DOHH2 (cell line): ENCODE data around the gene GLCCI1.

Experiments used
- EZH2phosphoT487 ChIP-seq: fragments of 200-600 bp; sonication (generic); IDR thresholded peaks from 2 replicates; pipeline ENCODE4 v1.6.1; 2017; ENCODE audit warnings: borderline replicate concordance, mild to moderate bottlenecking, antibody characterized with exemption, low read length, moderate library complexity, mixed read lengths
- TF ChIP-seq, protein P1 (sequence below): fragments of 200-600 bp; sonication (generic); IDR thresholded peaks from one replicate; pipeline ENCODE4 v1.5.1; 2014; ENCODE audit warnings: antibody characterized with exemption, mild to moderate bottlenecking, low read depth, low read length; ENCODE audit not compliant: poor library complexity, severe bottlenecking

DNA sequence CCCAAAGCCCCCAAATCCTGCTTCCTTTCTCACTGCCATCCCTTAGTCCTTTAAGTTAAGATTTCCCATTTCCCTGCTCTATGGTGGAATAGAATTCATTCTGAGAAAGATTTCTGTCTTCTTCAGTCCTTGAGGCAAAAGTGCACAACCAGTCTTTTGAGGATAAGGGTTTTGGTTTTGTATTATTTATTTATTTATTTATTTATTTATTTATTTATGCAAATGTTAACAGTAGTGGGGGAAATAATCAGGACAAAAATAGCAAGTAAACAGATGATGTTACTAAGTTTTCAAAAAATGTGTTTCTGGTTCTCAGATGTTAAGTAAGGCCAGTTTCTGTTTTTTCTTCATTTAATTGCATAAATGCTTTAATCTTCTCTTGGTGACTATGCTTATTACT is 84.2 kb downstream of the GLCCI1 start:
- TF ChIP-seq, protein P1, sequence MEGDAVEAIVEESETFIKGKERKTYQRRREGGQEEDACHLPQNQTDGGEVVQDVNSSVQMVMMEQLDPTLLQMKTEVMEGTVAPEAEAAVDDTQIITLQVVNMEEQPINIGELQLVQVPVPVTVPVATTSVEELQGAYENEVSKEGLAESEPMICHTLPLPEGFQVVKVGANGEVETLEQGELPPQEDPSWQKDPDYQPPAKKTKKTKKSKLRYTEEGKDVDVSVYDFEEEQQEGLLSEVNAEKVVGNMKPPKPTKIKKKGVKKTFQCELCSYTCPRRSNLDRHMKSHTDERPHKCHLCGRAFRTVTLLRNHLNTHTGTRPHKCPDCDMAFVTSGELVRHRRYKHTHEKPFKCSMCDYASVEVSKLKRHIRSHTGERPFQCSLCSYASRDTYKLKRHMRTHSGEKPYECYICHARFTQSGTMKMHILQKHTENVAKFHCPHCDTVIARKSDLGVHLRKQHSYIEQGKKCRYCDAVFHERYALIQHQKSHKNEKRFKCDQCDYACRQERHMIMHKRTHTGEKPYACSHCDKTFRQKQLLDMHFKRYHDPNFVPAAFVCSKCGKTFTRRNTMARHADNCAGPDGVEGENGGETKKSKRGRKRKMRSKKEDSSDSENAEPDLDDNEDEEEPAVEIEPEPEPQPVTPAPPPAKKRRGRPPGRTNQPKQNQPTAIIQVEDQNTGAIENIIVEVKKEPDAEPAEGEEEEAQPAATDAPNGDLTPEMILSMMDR = no peak
- no peak for TF ChIP-seq EZH2phosphoT487
